ENCODE measurements around the gene TMEM183A. TPM values are rescaled to one million over a fixed set of nuclear protein-coding genes. Genes with fewer than 3 reads are reported as not detected.

TMEM183A gene
- total and polyA plus RNA-seq, 2 donors (not counting 1 experiment from before 2014, with no cell fraction given): 61.2 to 65.2 TPM

GRCh38 chr1:203073469-203073868 lies 66.3 kb downstream of the TMEM183A start:
- Mint-ChIP-seq H3K4me3 (no peak overlapping the region), H3K4me1 (peaks cover 21% of the 10 kb centered on the region), H3K27me3 (peaks cover 46% of the 10 kb centered on the region), H3K9me3 (ENCODE audit: insufficient read depth) (no peaks in the 10 kb centered on the region), H3K27ac (no peak overlapping the region)
- ChIA-PET POLR2A (no interaction called here), CTCF (interaction anchor here (0.7 kb wide), 1 partner anchor 11 kb away, joined by 3 read pairs; no protein-coding TSS in a partner anchor)
- no peak overlapping the region for H2AFZ ChIP-seq (ENCODE audit: insufficient read depth, low read depth, low read length, poor library complexity, severe bottlenecking)
- H3K4me2 ChIP-seq (replicated peaks; ENCODE audit: low read depth, low read length, poor library complexity, severe bottlenecking): no peak overlapping the region
- DNase-seq (no peak), ATAC-seq (ENCODE audit: low read depth) (no peak)
- peaks cover 18 to 21% of the 10 kb centered on the region in 2 donors for H3K4me1 ChIP-seq (ENCODE audit: control insufficient read depth in 2 of 2, insufficient read depth in 2 of 2, low read length in 2 of 2)
- H3K27me3 ChIP-seq (replicated peaks in 1 of 4; ENCODE audit: control extremely low read depth in 1 of 4, control insufficient read depth in 3 of 4, insufficient read depth in 4 of 4, low read length in 3 of 4): peaks cover 0 to 39% (median 10%) of the 10 kb centered on the region in 4 experiments
- H3K9me3 ChIP-seq (ENCODE audit: control extremely low read depth in 1 of 3, control insufficient read depth in 2 of 3, insufficient read depth in 1 of 3, low read length in 2 of 3): peaks cover 0 to 3% (median 0%) of the 10 kb centered on the region in 3 donors
- no peaks in the 10 kb centered on the region for H4K20me1 ChIP-seq (ENCODE audit: control insufficient read depth, insufficient read depth, low read length, poor library complexity, severe bottlenecking)
- no peak overlapping the region for H3K27ac ChIP-seq (ENCODE audit: low read length in 2 of 2)
- no peak overlapping the region for H3K4me3 ChIP-seq (ENCODE audit: control extremely low read depth in 1 of 5, extremely low read depth in 1 of 5, insufficient read depth in 1 of 5, low read depth in 2 of 5, low read length in 4 of 5)
- H3K36me3 ChIP-seq (replicated peaks in 1 of 2; ENCODE audit: control extremely low read depth in 1 of 2, control insufficient read depth in 1 of 2, extremely low read depth in 1 of 2, insufficient read depth in 2 of 2, low read length in 1 of 2): no peaks in the 10 kb centered on the region
- H3K9ac ChIP-seq (ENCODE audit: low read length): no peak overlapping the region
- 100% methylated on average over 2 of the region's 2 CpGs for WGBS (ENCODE audit: insufficient coverage)
- no peaks in the 10 kb centered on the region for H3K79me2 ChIP-seq (ENCODE audit: control insufficient read depth, insufficient read depth, low read length)
- TF ChIP-seq EZH2 (IDR thresholded peaks at IDR 0.05; ENCODE audit: borderline replicate concordance, insufficient read depth, low read depth, low read length, poor library complexity, severe bottlenecking): no peak
- no peak for TF ChIP-seq CTCF (IDR thresholded peaks at IDR 0.05)
- intact Hi-C loops (cut with micrococcal nuclease): no loop called here

Other genes starting within 250 kb of the TMEM183A start
- gene KDM5B, start 199.0 kb upstream of the TMEM183A start, total RNA-seq: 62.7 and 70.1 TPM in 2 replicates
- gene KDM5B, start 199.0 kb upstream of the TMEM183A start, polyA plus RNA-seq: 11.2 and 22.2 TPM in 2 replicates
- 1.6 TPM in 1 of 2 replicates, not detected in the other for gene PCAT6, start 196.4 kb upstream of the TMEM183A start, total RNA-seq
- 1.1 and 1.4 TPM in 2 replicates for gene PCAT6, start 196.4 kb upstream of the TMEM183A start, polyA plus RNA-seq
- 14.2 and 16.5 TPM in 2 replicates for gene RABIF, start 118.2 kb upstream of the TMEM183A start, total RNA-seq
- 8.1 and 8.2 TPM in 2 replicates for gene RABIF, start 118.2 kb upstream of the TMEM183A start, polyA plus RNA-seq
- gene KLHL12, start 80.1 kb upstream of the TMEM183A start, total RNA-seq: 25.5 and 26.1 TPM in 2 replicates
- gene KLHL12, start 80.1 kb upstream of the TMEM183A start, polyA plus RNA-seq: 14.6 and 21.0 TPM in 2 replicates
- 44.2 and 46.6 TPM in 2 replicates for gene ADIPOR1, start 49.1 kb upstream of the TMEM183A start, total RNA-seq
- 49.5 and 67.5 TPM in 2 replicates for gene ADIPOR1, start 49.1 kb upstream of the TMEM183A start, polyA plus RNA-seq
- 32.6 and 33.6 TPM in 2 replicates for gene CYB5R1, start 40.1 kb upstream of the TMEM183A start, total RNA-seq
- gene CYB5R1, start 40.1 kb upstream of the TMEM183A start, polyA plus RNA-seq: 30.4 and 37.3 TPM in 2 replicates
- gene PPFIA4, start 19.1 kb downstream of the TMEM183A start, total RNA-seq: 0.62 and 0.75 TPM in 2 replicates
- 0.09 and 0.30 TPM in 2 replicates for gene PPFIA4, start 19.1 kb downstream of the TMEM183A start, polyA plus RNA-seq
- not detected in 2 replicates for gene MYOG, start 78.6 kb downstream of the TMEM183A start, total RNA-seq
- not detected in 2 replicates for gene MYOG, start 78.6 kb downstream of the TMEM183A start, polyA plus RNA-seq
- gene ADORA1, start 120.4 kb downstream of the TMEM183A start, total RNA-seq: not detected in 2 replicates
- not detected in 2 replicates for gene ADORA1, start 120.4 kb downstream of the TMEM183A start, polyA plus RNA-seq
- gene MYBPH, start 168.5 kb downstream of the TMEM183A start, total RNA-seq: not detected in 2 replicates
- not detected in 2 replicates for gene MYBPH, start 168.5 kb downstream of the TMEM183A start, polyA plus RNA-seq
- 0.15 TPM in 1 of 2 replicates, not detected in the other for gene CHI3L1, start 179.3 kb downstream of the TMEM183A start, total RNA-seq
- gene CHI3L1, start 179.3 kb downstream of the TMEM183A start, polyA plus RNA-seq: not detected in 2 replicates
- 8.2 and 11.9 TPM in 2 replicates for gene CHIT1, start 222.3 kb downstream of the TMEM183A start, total RNA-seq
- gene CHIT1, start 222.3 kb downstream of the TMEM183A start, polyA plus RNA-seq: 2.0 and 4.8 TPM in 2 replicates